Measurements from ENCODE around the gene DTX1. TPM values are rescaled to one million over a fixed set of nuclear protein-coding genes. Genes with fewer than 3 reads are reported as not detected.

The DTX1 gene
- total and polyA plus RNA-seq, 2 of the 13 experiments (the other 11 are each of a cell fraction or from before 2014, with no cell fraction given), result not detected

DNA sequence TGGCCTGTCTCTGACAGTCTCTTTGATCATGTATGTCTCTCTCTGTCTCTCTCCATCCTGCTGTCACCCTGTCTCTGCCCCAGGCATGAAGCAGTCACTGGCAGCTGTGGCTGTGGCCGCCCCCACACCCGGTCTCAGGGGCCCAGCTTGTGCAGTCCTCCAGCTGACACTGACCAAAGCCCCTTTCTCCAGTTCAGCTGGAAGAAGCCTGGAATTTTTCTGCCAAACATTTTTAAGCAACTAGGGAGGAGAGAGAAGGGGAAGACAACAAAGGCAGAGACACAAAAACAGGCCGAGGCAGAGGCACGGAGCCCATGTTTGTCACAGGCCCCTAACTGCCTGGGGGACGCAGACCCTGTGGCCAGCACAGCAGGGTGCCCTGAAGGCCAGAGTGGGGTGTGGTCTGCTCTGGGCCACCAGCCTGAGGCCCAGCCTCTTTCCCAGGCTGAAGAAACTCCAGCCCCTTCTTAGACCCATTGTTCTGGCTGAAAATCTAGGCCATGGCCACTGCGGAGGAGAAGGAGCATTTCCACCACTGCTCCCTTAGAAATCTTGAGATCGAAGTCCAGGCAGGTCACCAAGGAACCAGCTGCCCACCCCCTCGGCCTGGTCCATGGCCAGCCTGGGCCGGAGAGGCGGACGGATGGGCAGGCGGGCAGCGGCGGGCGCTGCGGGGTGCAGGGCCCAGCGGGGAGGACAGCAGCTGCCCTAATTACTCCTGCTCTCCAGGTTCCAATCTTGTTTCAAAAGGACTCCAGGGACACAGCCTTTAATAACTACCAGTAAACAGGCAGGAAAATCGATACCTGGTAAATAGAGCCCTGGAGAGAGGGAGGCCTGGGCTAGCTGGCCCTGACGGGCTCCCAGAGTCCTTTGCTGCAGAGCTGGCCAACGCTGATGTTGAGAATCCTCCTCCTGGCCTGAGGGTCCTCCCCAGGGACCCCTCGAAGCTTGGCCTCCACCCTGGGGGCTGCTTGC, 14.9 kb downstream of the DTX1 start (continued):
- TF ChIP-seq, protein P1, sequence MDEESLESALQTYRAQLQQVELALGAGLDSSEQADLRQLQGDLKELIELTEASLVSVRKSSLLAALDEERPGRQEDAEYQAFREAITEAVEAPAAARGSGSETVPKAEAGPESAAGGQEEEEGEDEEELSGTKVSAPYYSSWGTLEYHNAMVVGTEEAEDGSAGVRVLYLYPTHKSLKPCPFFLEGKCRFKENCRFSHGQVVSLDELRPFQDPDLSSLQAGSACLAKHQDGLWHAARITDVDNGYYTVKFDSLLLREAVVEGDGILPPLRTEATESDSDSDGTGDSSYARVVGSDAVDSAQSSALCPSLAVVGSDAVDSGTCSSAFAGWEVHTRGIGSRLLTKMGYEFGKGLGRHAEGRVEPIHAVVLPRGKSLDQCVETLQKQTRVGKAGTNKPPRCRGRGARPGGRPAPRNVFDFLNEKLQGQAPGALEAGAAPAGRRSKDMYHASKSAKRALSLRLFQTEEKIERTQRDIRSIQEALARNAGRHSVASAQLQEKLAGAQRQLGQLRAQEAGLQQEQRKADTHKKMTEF (CRISPR knock-in tag; IDR thresholded peaks at IDR 0.05), result peak; percentile 37; the same call in 1 of the 2 replicates
- TF ChIP-seq ZNF766 (CRISPR knock-in tag; IDR thresholded peaks at IDR 0.05; ENCODE audit: borderline replicate concordance) (no peak), SCMH1 (CRISPR knock-in tag; IDR thresholded peaks at IDR 0.05; ENCODE audit: borderline replicate concordance) (no peak), ZNF703 (CRISPR knock-in tag; IDR thresholded peaks at IDR 0.05; ENCODE audit: borderline replicate concordance) (no peak), MIXL1 (CRISPR knock-in tag; IDR thresholded peaks at IDR 0.05) (peak; percentile 63; the same call in 1 of the 2 replicates), ZNF143 (CRISPR knock-in tag; IDR thresholded peaks at IDR 0.05) (peak; percentile 77), ZNF629 (CRISPR knock-in tag; conservative IDR thresholded peaks at IDR 0.05) (peak; percentile 67), NAIF1 (CRISPR knock-in tag; IDR thresholded peaks at IDR 0.05; ENCODE audit: borderline replicate concordance) (no peak), ZNF572 (CRISPR knock-in tag; IDR thresholded peaks at IDR 0.05) (no peak), ZFYVE20 (CRISPR knock-in tag; IDR thresholded peaks at IDR 0.05; ENCODE audit: borderline replicate concordance, low read depth) (no peak), ZNF607 (CRISPR knock-in tag; IDR thresholded peaks at IDR 0.05; ENCODE audit: borderline replicate concordance) (peak; percentile 61; the same call in 1 of the 2 replicates), HCFC1 (IDR thresholded peaks at IDR 0.05; ENCODE audit: low read depth, low read length) (no peak), BCL6 (CRISPR knock-in tag; IDR thresholded peaks at IDR 0.05) (peak; percentile 89), EZH2 (conservative IDR thresholded peaks at IDR 0.05; ENCODE audit: low read depth, low read length) (no peak), KMT2A (CRISPR knock-in tag; IDR thresholded peaks at IDR 0.05) (no peak), KAT7 (CRISPR knock-in tag; IDR thresholded peaks at IDR 0.05; ENCODE audit: borderline replicate concordance) (no peak), ZNF274 (CRISPR knock-in tag; IDR thresholded peaks at IDR 0.05) (0 out of 2 replicates have a peak, but pooled peaks have one; percentile 17), POGZ (CRISPR knock-in tag; IDR thresholded peaks at IDR 0.05) (no peak), RXRB (CRISPR knock-in tag; IDR thresholded peaks at IDR 0.05; ENCODE audit: borderline replicate concordance) (peak; percentile 42; the same call in 1 of the 2 replicates)
- TF ChIP-seq, protein P2, sequence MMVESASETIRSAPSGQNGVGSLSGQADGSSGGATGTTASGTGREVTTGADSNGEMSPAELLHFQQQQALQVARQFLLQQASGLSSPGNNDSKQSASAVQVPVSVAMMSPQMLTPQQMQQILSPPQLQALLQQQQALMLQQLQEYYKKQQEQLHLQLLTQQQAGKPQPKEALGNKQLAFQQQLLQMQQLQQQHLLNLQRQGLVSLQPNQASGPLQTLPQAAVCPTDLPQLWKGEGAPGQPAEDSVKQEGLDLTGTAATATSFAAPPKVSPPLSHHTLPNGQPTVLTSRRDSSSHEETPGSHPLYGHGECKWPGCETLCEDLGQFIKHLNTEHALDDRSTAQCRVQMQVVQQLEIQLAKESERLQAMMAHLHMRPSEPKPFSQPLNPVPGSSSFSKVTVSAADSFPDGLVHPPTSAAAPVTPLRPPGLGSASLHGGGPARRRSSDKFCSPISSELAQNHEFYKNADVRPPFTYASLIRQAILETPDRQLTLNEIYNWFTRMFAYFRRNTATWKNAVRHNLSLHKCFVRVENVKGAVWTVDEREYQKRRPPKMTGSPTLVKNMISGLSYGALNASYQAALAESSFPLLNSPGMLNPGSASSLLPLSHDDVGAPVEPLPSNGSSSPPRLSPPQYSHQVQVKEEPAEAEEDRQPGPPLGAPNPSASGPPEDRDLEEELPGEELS (CRISPR knock-in tag; IDR thresholded peaks at IDR 0.05), result peak; percentile 76
- TF ChIP-seq, protein P3, sequence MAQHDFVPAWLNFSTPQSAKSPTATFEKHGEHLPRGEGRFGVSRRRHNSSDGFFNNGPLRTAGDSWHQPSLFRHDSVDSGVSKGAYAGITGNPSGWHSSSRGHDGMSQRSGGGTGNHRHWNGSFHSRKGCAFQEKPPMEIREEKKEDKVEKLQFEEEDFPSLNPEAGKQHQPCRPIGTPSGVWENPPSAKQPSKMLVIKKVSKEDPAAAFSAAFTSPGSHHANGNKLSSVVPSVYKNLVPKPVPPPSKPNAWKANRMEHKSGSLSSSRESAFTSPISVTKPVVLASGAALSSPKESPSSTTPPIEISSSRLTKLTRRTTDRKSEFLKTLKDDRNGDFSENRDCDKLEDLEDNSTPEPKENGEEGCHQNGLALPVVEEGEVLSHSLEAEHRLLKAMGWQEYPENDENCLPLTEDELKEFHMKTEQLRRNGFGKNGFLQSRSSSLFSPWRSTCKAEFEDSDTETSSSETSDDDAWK (CRISPR knock-in tag; IDR thresholded peaks at IDR 0.05), result no peak
- TF ChIP-seq, protein P4, sequence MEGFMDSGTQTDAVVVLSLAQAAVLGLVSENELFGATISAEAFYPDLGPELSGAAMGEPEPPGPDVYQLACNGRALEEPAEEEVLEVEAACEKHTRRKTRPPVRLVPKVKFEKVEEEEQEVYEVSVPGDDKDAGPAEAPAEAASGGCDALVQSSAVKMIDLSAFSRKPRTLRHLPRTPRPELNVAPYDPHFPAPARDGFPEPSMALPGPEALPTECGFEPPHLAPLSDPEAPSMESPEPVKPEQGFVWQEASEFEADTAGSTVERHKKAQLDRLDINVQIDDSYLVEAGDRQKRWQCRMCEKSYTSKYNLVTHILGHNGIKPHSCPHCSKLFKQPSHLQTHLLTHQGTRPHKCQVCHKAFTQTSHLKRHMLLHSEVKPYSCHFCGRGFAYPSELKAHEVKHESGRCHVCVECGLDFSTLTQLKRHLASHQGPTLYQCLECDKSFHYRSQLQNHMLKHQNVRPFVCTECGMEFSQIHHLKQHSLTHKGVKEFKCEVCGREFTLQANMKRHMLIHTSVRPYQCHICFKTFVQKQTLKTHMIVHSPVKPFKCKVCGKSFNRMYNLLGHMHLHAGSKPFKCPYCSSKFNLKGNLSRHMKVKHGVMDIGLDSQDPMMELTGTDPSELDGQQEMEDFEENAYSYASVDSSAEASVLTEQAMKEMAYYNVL (CRISPR knock-in tag; IDR thresholded peaks at IDR 0.05; ENCODE audit: borderline replicate concordance), result peak; percentile 17; the same call in 1 of the 2 replicates

Measured in HepG2 (cell line).